ENCODE data around the gene NKX2-1.
A peak's percentile ranks its signal among the peaks of the same experiment; 100 is the strongest.
"Not testable (repeated sequence)": the region's sequence is repeated elsewhere in the genome, so short reads cannot be mapped to it uniquely, and the experiment has no call there.

Gene NKX2-1

DNA sequence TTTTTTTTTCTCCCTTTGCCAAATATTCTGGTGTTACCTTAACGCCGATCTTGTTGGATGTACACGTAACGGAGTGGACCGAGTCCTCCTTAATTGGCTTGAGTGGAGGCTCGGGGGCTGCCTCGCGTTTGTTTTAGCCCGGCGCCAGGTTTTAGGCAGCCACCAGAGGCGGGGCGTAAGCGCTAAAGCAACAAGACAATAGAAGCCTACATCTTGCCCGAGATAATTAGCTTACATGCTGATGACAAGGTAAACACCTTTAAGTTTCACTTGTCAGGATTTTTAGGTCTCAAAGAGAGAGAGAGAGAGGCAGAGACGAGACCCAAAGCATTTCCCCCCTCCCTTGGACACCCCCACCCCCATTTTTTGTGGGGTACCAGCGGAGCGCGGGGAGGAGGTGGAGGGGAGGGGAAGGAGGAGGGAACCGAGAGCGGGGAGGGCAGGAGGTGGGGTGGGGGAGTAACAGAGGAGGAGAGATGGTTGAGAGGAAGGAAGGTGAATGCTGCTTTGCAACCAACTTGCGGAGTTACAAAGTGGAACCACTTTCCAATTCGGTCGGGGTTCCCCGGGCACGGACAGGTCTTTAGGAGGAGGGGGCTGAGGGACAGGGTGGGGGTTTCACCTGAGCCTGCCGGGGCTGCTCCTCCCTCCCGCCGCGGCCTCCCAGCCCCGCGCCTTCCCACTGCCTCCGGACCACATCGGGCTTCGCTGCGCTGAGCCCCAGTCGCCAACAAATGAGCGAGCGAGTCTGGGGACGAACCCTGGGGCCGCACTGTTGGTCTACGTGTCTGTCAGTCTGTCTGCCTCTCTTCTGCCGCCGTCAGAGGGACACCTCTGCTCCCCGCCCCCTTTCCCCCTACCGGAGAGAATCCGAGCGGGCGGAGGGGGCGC, at the start of gene NKX2-1:
Gene NKX2-1, minus strand, starts transcription at position 802 of the 891 bp plus-strand sequence. Its CDS starts 103 bp downstream, at position 699.
- DNase-seq = no peak

DNA sequence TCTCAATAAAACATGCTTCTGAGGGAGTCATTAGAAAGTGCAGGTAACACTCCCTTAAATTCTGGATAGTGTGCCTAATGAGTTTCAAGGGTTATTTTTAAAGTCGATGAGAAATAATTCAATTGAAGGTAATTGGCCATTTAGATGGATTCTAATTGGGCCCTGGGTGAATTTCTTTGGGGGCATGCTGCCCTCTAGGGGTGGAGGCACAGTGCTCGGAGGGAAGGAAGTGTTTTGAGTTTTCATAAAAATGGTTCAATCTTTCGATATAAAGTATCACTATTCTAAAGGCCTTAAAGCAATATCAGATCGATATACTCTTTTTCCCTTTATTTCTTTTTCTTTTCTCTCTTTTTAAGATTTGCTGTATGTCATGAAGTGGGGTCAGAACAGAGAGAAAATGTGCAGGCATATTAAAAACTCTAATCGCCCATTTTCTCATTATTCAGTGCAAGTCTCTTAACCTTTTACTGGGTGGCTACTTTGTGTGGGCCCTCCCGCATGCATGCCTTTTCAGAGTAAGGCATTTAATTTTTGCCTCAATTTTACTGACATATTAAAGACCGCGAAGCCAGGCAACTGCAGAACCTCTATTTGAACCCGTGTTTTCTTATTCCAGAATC, 36.9 kb upstream of the NKX2-1 start:
- peak in 1 of 2 donors; percentile 8 for DNase-seq

DNA sequence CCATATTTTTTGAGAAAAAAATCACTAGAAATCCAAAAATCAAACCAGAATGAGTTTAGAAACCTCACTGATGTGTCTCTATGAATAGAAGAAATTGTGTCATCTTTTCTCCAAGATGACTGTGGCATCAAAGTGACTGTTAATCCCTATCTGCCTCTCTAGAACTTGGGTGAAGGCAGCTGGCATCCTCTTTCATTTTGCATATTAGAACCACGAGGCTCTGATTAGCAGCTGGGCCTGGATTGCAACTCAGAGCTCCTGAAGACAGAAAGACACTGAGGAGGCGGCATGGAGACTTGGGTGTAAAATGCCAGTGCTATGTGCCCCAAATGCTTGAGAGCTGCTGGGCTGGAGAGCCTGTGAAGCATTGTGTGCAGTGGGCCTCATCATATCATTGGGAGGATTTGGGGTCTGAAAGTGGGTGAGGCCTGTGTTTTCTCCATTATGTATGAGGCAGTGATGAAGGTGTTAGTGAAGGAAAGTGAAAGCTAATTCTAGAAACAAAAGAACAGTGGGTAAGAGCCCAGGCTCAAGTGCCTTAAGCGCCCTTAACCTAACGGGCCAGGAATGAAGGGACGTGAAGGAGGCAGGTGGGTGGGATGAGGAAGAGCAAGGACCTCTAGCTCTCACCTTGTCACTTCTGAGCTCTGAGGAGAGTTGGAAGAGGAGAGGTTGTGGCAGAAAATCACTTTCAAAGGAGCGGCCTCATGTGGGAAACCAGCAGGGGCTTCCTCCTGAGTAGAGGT, 36.1 kb upstream of the NKX2-1 start:
- DNase-seq = no peak

DNA sequence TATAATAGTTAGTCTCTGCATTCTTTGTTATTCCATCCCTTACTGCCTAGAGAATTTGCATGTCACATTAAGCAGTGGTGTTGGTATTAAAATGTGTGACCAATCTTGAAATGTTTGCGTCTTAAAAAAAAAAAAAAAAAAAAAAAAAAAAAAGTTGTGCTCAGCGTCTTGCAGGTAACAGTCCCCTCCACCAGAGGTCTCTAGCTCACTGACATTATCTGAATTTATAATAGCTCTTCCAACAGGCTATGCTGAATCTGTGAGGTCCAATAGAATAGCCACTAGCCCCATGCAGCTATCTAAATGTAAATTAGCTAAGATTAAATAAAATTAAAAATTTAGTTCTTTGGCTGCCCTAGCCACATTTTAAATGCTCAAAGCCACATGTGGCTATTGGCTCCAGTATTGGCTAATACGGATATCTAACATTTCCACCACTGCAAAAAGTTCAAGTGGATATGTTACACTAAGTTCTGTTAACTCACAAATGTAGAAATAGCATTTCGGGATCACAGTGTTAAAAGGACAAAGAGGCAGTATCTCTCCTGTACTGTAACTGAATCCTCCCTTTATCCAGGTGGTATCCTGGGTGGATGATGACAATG, 33.7 kb upstream of the NKX2-1 start:
- DNase-seq = peak in 1 of 2 donors; percentile 2

DNA sequence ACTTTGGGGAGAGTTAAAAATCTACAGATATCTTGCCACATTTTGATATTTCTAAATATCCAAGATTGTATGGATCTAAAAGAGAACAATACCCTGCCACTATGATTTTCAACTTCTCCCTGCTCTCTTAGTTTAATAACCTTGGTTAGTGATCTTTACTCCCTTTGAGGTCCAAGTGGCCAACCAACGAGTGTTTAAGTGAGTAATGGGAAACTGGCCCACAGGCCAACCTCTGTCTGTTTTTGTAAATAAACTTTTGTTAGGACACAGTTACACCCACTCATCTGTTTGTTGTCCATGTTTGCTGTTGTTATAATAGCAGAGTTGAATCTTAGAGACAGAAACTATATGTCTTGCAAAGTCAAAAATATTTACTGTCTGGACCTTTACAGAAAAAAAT, 30.9 kb upstream of the NKX2-1 start:
- no peak for DNase-seq

DNA sequence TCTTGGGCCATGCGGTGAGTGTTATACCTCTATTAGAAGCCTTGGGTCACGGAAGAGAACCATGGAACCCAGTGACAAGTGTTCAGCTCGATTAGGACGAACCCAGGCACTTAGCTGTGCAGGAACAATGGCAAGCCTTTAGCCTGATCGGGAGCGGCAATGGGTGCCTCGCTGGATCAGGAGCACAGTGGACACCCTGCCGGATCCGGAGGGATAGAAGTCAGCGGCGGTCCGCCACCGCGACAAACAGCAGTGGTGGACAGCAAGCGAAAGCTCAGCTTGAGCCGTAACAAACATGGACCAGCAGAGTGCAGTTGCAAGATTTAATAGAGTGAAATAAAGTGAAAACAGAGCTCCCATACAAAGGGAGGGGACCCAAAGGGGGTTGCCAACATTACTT, 24.2 kb upstream of the NKX2-1 start:
- DNase-seq = not testable (repeated sequence)

DNA sequence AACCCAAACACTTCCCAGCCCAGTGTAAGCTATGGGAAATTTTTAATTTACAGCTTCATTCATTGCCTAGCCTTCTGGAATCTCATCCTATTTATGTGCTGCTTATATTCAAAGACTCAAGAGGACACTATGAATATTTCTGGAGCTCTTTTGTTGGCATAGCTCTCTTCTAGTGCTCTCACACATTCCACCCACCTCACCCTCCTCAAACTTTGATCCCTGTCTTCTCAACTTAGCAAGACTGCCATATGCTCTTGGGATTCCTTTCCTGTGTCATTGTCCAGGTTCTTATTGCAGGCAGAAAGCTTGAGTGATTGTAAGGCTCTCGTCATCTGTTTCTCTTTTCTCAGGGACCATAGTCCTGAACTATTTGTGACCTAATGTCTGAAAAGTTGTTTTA, 18.0 kb upstream of the NKX2-1 start:
- DNase-seq = no peak

DNA sequence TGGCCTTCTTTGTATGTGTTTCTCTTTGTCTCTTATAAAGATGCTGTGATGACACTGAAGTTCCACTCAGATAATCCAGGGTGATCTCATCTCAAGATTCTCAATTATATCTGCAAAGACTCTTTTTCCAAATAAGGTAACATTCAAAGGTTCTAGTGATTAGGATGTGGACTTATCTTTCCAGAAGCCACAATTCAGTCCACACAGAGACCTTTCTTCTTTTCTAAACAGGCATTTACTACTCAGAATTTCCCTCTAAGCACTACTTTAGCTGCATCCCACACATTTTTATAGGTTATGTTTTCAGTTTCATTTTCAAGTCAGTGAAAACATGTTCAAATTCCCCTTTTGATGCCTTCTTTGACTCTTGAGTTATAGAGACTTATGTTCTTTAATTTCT, 9.0 kb upstream of the NKX2-1 start:
- DNase-seq = no peak

DNA sequence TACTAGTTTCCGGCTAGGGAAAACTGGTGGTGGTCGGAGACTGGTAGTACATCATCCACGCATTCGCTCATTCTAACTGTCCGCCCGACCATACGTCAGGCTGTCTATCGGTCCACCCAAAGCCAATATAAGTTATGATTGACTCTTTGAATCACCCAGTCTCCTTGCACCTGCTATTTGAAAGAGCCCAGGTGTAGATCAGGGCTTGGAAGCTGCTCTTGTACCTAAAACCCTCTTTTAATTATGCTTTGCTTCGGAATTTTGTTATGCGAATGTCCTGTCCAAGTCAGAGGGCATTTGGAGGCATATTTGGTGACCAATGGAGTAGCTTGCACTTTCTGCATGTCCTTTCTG, 5.7 kb upstream of the NKX2-1 start:
- DNase-seq = no peak

DNA sequence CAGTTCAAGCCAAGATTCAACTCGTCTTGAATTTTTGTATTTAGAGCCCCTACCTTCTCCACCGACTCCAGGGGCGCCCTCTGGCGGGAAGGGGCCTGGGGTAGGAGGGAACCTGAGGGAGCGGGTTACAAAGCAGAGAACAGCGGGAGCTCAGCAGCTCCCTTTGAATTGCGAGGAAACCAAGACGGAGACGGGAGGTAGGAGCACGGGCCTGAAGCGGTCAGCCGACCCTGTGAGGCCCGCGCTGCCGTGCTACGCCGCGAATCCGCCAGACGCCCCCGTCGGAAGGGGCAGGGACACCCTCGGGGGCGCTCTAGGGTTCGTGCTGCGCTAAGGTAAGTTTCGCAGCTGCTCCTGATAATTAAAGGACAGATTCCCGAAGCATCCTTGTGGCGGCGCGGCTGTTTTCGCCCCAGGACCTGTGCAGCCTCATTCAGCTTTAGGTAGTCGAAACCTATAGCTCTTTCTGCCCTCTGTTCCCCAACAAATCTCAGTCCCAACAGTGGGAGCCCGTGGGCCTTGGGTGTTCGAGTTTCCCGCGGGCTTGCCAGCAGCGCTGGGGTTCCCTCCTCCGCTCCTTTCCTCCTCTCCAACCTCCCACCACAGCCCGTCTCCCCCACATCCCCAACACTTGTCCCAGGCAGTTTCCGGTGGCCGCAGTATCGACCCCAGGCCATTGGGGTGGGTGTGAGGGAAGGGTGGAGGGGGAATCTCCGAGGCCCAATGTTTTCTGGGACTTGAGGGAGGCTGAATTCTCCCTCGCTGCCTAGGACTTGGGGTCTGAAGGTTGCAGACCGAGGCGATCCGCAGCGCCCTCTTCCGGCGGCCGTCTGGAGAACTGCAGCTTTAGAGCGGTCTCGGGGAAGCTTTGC, 5.1 kb upstream of the NKX2-1 start:
- no peak for DNase-seq

DNA sequence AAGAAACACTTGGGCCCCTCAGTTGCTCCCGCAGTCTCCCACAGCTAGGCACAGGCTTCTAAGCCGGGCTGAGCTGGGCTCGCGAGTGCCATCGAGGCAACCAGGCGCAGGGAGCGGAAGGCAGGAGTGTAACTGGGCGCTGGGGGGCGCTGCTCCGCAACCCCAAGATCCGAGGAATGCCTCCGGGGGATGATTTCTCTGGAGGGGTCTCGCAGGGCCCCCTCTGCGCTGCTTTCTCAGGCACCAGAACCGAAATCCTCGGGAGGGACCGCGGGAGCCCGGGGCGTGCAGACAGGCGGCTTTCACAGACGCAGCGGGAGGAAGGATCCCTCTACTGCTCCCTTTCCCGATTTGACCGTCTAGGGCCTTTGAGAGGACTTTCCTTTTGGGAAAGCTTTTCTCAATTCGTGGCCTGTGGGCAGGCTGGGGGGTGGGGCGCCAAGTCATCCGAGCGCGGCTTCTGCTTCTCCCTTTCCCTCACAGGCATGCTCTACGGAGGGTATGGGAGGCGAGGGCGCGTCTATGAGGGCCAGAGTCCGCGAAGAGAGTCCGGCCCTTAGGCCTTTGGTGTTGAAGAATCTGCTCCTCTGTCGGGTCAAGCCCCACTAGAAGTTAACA, 4.3 kb upstream of the NKX2-1 start:
- DNase-seq = no peak

DNA sequence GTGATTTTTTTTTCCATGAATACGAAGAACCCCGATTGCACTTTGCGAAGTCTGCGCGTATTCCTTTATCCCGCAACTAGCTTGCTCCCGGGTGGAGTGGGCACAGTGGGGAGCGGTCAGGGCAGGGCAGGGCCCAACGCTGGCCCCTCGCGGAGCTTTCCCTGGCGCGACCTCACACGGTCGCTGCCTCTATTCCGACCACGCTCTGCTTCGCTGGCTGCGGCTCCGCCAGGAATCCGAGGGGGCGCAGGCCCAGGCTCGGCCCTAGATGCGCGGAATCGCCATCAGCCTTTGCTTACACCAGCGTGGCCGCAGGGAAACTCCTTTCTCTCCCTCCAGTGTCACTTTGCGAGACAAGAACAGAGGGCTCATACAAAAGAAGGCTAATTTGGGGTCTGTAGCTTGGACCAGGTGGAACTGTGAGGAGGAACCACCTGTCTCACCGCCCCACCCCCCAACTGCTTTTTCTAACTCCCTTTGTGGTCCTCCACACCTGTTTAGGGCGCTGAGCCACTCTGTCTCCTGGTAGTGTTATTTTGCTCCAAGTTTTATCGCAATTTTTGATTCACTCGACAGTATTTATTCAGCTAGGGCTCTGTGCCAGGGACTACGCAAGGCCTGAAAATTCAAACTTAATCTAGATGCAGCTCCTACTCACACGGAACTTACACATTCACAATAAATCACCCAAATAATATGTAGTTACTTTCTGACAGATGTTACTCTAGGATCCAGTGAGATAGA, 3.1 kb upstream of the NKX2-1 start:
- no peak for DNase-seq

DNA sequence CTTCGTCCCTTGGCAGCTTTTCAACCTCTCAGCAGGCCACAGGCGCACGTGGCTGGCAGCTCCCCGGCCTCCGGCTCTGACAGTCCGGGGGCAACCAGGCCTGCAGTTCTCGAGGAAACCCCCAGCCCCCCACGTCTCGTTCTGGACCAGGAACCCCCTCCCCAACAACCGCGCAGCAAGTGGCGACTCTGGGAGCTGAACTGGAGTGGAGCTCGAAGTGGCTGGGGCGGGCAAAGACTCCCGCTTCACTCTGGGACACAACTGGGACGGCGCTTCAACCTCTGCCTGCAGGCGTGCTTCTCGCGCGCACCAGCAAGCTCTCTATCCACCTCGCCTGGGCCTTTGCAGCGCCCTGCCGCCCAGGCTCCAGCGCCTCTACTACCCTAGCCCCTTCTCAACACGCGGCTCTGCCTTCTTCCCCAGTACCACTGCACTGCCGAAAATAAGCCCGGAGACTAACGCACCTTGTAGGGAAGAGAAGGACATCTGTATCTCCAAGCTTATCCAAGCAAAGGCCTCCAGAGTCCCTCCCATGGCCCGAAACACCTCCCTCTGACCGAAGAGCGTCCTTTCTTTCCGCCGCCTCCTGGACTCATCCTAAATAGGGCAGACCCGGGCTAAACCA, 2.4 kb upstream of the NKX2-1 start:
- DNase-seq = no peak

DNA sequence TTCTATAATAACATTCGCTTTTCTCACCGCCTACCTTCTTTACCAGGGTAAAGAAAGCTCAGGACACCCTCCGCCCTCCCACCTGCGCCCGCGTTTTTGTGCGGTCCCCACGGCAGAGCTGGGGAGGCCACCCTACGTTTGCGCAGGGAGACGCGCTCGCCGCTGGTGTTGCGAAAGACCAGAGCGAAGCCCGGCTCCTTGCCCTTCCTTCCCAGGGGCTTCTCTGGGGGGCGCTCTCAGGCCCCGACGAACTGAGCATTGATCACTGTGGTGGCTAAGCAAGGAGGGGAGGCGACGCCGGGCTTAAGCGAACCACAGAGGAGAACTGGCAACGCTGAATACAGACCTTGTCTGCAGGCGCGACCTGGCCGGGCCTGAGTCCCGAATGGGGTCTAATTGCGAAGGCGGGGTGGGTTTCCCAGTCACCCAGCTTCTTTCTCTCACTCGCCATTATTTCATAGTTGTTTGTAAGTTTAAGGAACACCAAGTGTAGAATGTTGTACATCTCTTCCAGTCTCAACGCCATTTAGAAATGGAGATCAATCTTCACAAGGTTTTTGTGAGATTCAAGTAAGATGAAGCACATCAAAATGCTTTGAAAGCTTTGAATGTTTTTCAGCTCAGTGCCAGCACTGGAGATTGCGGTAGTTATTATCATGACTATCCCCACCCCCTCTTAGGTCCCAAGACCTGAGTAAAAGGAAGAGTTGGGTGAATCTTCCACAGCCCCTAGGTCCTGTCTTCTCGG, 1.7 kb upstream of the NKX2-1 start:
- DNase-seq = no peak

DNA sequence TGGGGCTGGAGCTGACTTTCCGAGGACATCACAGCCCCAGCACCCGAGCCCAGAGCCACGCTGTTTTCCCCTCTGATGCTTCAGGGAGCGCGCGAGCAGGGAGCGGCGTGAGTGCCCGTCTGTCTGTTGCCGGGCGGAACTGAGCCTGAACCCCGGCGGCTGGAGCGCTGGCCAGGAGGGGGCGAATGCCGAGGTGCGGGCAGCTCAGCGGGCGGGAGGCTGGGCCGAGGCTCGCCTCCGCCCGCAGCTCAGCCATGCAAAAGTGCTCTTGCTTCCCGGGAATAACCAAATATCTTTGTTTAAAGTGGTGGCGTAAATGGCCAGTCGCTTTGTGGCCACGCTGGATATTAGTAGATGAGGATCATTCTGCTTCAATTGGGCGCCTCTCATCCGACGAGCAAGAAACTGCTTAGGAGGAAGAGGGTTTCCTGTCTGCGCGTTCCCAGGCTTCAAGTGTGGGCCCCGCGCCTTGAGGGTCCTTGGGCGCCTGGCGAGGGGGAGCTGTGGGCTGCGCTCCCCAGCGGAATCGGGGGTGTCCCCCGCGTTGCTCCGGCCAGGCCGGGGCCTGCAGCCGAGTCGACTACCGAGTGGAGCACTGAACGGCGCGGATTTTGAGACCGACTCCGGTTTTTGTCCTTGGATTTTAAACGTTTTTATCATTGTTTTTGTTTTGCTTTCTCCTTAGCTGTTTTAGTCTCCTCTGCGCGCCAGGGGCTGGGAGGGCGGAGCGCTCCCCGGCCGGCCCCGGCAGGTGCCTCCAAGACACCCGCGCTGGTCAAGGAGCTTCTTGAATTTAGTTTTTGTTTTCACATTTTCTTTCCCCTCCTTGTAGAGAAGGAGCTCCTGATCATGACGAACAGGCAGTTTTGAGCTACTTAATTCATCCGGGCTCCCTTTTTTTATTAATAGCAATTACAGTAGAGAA, 831 bp upstream of the NKX2-1 start:
- DNase-seq = no peak

DNA sequence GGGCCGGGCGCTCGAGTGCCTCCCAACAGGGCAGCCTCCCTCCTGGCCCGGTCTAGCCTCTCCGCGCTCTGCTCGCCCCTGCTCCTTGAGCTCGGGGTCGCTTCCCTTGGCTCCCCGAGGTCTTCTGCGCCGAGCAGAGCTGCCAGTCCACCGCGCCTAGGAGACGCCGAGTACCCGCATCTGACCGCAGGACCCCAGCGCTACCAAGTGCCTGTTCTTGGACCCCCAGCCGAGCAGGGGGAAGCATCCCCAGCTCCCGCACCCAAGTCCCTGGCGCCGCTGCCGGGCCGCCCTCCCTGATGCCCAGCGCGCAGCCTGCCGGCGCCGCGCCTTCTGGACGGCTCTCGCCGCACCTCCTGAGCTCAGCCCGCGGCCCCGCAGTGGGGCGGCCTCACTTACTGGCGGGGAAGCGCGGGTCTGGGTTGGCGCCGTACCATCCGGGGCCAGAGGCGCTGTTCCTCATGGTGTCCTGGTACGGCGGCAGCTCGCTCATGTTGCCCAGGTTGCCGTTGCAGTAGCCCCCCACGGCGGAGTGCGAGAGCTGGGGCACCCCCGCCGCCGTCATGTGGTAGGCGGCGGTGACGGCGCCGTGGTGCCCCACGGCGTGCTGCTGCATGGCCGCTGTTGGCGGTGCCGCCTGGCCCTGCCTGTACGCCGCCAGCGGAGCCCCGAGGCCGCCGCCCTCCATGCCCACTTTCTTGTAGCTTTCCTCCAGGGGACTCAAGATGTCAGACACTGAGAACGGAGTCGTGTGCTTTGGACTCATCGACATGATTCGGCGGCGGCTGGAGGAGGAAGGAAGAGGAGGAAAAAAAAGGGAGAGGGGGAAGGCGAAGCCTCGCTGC, 1.2 kb downstream of the NKX2-1 start:
- no peak for DNase-seq

DNA sequence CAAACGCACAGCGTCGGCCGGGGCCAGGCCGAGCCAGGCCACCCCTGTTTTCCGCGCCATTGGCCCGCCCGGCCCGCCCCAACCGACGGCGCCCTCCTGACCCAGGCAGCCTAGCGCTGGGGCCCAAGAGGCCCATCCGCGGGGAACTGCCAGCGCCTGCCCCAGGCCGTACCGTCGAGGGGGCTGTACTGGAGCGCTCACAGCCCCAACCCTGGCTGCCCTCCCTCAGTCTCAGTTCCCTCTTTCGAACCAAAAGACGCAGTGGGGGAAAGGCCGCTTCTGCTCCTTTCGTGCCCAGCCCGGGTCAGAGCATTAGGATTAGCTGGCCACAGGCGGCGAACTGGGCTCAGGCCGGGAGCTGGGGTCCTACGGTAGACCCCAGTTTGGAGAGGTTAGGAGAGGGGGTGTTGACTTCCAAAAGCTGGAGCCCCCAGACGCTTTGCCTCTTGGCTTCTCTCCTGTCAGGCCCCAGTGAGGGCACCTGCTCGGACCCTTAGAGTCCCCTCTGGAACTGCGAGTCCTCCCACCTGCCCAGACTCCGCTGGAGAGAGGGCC, 1.9 kb downstream of the NKX2-1 start:
- DNase-seq = no peak
